OCI-LY1 (cell line): ENCODE measurements around the gene CSK.

Experiments
- H2AFZ ChIP-seq: fragments of 200-600 bp; sonication (generic), shearing (Covaris generic); 2 replicates; pipeline ENCODE4 v1.6.0; 2014; ENCODE audit warnings: antibody characterized with exemption, mild to moderate bottlenecking, low read length
- H3F3A ChIP-seq: fragments of 200-600 bp; sonication (generic), shearing (Covaris generic); 2 replicates; pipeline ENCODE4 v1.6.0; 2014; ENCODE audit warnings: mild to moderate bottlenecking, antibody characterized with exemption, low read length, moderate library complexity; ENCODE audit not compliant: insufficient read depth
- H3K27ac ChIP-seq: fragments of 200-600 bp; sonication (generic); 2 replicates; pipeline ENCODE4 v1.5.1; 2014; ENCODE audit warnings: low read length, mixed run types, mild to moderate bottlenecking, low read depth; ENCODE audit not compliant: poor library complexity, severe bottlenecking
- H3K27me3 ChIP-seq: fragments of 200-600 bp; sonication (generic); 2 replicates; pipeline ENCODE4 v1.6.0; 2014; ENCODE audit warnings: antibody characterized with exemption, mild to moderate bottlenecking, low read length, moderate library complexity; ENCODE audit not compliant: insufficient read depth
- H3K36me3 ChIP-seq: fragments of 200-600 bp; sonication (generic); 2 replicates; pipeline ENCODE4 v1.6.1; 2014; ENCODE audit warnings: mild to moderate bottlenecking, antibody characterized with exemption, low read length, moderate library complexity, mixed read lengths; ENCODE audit not compliant: insufficient read depth
- H3K4me1 ChIP-seq: fragments of 200-600 bp; sonication (generic); 2 replicates; pipeline ENCODE4 v1.5.1; 2014; ENCODE audit warnings: mild to moderate bottlenecking, low read length, moderate library complexity; ENCODE audit not compliant: insufficient read depth, severe bottlenecking
- H3K4me2 ChIP-seq: fragments of 200-600 bp; sonication (generic), shearing (Covaris generic); 2 replicates; pipeline ENCODE4 v1.6.1; 2014; ENCODE audit warnings: low read length
- H3K4me3 ChIP-seq: fragments of 200-600 bp; sonication (generic); 2 replicates; pipeline ENCODE4 v1.5.1; 2014; ENCODE audit warnings: low read length, low read depth, mild to moderate bottlenecking, mixed read lengths; ENCODE audit not compliant: poor library complexity, severe bottlenecking
- H3K79me2 ChIP-seq: fragments of 200-600 bp; shearing (Covaris generic); 2 replicates; pipeline ENCODE4 v1.6.1; 2016; ENCODE audit warnings: mixed run types, low read length, mixed read lengths; ENCODE audit not compliant: insufficient read depth
- H3K9ac ChIP-seq: fragments of 200-600 bp; sonication (generic), shearing (Covaris generic); 2 replicates; pipeline ENCODE4 v1.6.1; 2014; ENCODE audit warnings: mild to moderate bottlenecking, low read length, mixed read lengths
- H3K9me2 ChIP-seq: fragments of 200-600 bp; sonication (generic), shearing (Covaris generic); 2 replicates; pipeline ENCODE4 v1.6.1; 2014; ENCODE audit warnings: low read depth, mild to moderate bottlenecking, low read length, mixed read lengths
- H3K9me3 ChIP-seq: fragments of 200-600 bp; shearing (Covaris generic); 2 replicates; pipeline ENCODE4 v1.6.1; 2014; ENCODE audit warnings: low read length, mixed read lengths
- H4K20me1 ChIP-seq: fragments of 200-600 bp; sonication (generic), shearing (Covaris generic); 2 replicates; pipeline ENCODE4 v1.6.0; 2016; ENCODE audit warnings: mild to moderate bottlenecking, low read length; ENCODE audit not compliant: insufficient read depth
- EZH2 ChIP-seq: fragments of 200-600 bp; sonication (generic), shearing (Covaris generic); IDR thresholded peaks from 2 replicates; pipeline ENCODE4 v1.8.0; 2017; ENCODE audit warnings: borderline replicate concordance, mixed run types, mild to moderate bottlenecking, antibody characterized with exemption, low read length, moderate library complexity, mixed read lengths
- TF ChIP-seq, protein P1 (sequence below): fragments of 200-600 bp; sonication (generic), shearing (Covaris generic); IDR thresholded peaks from 2 replicates; pipeline ENCODE4 v1.5.1; 2017; ENCODE audit warnings: mild to moderate bottlenecking, antibody characterized with exemption, low read length, moderate library complexity, mixed read lengths

The CSK gene

GRCh38 chr15:74840851-74841775 lies 59.2 kb downstream of the CSK start:
- no peaks in the 10 kb centered on the region for H3F3A ChIP-seq
- H2AFZ ChIP-seq = no peak overlapping the region
- peak overlapping the region; percentile 82; the same call in 1 of the 2 replicates for H3K9ac ChIP-seq
- H3K4me3 ChIP-seq = peak overlapping the region; percentile 78
- peaks cover 51% of the 10 kb centered on the region for H3K4me1 ChIP-seq
- no peaks in the 10 kb centered on the region for H4K20me1 ChIP-seq
- TF ChIP-seq, protein P1, sequence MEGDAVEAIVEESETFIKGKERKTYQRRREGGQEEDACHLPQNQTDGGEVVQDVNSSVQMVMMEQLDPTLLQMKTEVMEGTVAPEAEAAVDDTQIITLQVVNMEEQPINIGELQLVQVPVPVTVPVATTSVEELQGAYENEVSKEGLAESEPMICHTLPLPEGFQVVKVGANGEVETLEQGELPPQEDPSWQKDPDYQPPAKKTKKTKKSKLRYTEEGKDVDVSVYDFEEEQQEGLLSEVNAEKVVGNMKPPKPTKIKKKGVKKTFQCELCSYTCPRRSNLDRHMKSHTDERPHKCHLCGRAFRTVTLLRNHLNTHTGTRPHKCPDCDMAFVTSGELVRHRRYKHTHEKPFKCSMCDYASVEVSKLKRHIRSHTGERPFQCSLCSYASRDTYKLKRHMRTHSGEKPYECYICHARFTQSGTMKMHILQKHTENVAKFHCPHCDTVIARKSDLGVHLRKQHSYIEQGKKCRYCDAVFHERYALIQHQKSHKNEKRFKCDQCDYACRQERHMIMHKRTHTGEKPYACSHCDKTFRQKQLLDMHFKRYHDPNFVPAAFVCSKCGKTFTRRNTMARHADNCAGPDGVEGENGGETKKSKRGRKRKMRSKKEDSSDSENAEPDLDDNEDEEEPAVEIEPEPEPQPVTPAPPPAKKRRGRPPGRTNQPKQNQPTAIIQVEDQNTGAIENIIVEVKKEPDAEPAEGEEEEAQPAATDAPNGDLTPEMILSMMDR = no peak
- no peak for TF ChIP-seq EZH2
- no peaks in the 10 kb centered on the region for H3K9me2 ChIP-seq
- no peaks in the 10 kb centered on the region for H3K9me3 ChIP-seq
- H3K79me2 ChIP-seq = no peaks in the 10 kb centered on the region
- H3K27ac ChIP-seq = no peak overlapping the region
- H3K27me3 ChIP-seq = no peaks in the 10 kb centered on the region
- peak overlapping the region; percentile 73 for H3K4me2 ChIP-seq
- peaks cover 27% of the 10 kb centered on the region; the same call in 1 of the 2 replicates for H3K36me3 ChIP-seq

GRCh38 chr15:74841891-74842373 lies 60.1 kb downstream of the CSK start:
- H3K27me3 ChIP-seq = no peaks in the 10 kb centered on the region
- no peak overlapping the region for H3K27ac ChIP-seq
- peak overlapping the region; percentile 78 for H3K4me3 ChIP-seq
- no peaks in the 10 kb centered on the region for H4K20me1 ChIP-seq
- no peak for TF ChIP-seq EZH2
- TF ChIP-seq, protein P1 = no peak
- no peaks in the 10 kb centered on the region for H3K9me2 ChIP-seq
- H3K4me1 ChIP-seq = peaks cover 51% of the 10 kb centered on the region
- peak overlapping the region; percentile 73 for H3K4me2 ChIP-seq
- no peak overlapping the region for H2AFZ ChIP-seq
- H3F3A ChIP-seq = no peaks in the 10 kb centered on the region
- peaks cover 25% of the 10 kb centered on the region; the same call in 1 of the 2 replicates for H3K36me3 ChIP-seq
- H3K9me3 ChIP-seq = no peaks in the 10 kb centered on the region
- H3K79me2 ChIP-seq = no peaks in the 10 kb centered on the region
- peak overlapping the region; percentile 82 for H3K9ac ChIP-seq

DNA sequence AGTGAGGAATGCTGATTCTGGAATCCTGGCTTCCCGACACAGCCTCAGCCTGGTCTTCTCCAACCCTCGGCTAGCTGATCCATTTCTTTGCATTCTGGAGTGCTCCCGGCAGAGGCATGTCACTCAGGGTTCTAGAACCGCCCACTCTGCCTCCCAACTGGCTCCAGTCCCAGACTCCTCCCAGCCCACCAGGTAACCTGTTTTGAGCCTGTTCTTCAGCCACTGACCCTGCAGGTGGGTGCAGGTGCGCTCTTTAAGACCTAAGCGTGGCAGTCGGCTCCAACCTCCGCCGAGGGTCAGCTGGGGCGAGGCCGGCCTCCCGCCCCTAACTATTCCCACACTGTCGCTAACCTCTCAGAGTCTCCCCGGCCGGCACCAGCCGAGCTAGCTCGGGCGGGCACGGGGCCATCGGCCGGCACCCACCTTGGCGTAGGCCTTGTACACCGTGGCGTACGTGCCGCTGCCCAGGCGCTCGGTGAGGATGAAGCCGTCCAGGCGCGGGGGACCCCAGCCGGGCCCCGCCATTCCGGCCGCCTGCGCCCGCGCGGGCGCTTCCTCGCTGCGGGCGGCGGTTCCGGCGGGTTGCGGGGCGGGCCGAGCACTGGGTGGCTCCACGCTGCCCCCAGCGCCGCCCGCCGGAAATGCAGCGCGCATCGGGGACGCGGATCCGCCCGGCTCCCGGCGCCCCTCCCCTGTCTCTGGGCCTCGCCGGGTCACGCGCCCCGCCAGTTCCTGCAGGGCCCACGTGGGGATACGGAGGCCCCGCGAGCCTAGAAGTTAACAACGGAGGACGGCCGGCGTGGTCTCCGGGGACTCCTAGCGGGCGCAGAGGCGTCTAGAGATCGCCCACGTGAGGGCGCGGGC lies 60.9 kb downstream of the CSK start, which contains the start of gene ULK3:
TSS of gene ULK3 (minus strand) at position 576 of the 864 bp plus-strand sequence. CDS start at position 525, 51 bp downstream.
- H3K4me3 ChIP-seq = peak within 1 kb of the TSS; percentile 78
- no peaks in the 10 kb centered on the region for H4K20me1 ChIP-seq
- peak within 1 kb of the TSS; percentile 67 for H3K27ac ChIP-seq
- H3K9me2 ChIP-seq = no peaks in the 10 kb centered on the region
- no peaks in the 10 kb centered on the region for H3K9me3 ChIP-seq
- H3K4me2 ChIP-seq = peak within 1 kb of the TSS; percentile 73
- peaks cover 51% of the 10 kb centered on the region for H3K4me1 ChIP-seq
- no peaks in the 10 kb centered on the region for H3K27me3 ChIP-seq
- H3K36me3 ChIP-seq = peaks cover 27% of the 10 kb centered on the region; the same call in 1 of the 2 replicates
- H3K9ac ChIP-seq = peak within 1 kb of the TSS; percentile 82
- TF ChIP-seq EZH2 = no peak
- TF ChIP-seq, protein P1 = peak; percentile 47
- no peaks in the 10 kb centered on the region for H3K79me2 ChIP-seq
- no peak within 1 kb of the TSS for H2AFZ ChIP-seq
- H3F3A ChIP-seq = no peaks in the 10 kb centered on the region
